NCI-H2081 treated with DMSO at 0.1 percent for 48 hours (cell line): ENCODE results near the gene MAP4K5.

ENCODE experiments used
- DNase-seq: peaks from one replicate; lab custom pipeline; 2025; lab: John Stamatoyannopoulos, UW

Gene MAP4K5

GRCh38 chr14:50476134-50476533 is 56.2 kb downstream of the MAP4K5 start:
- DNase-seq = no peak

- no peak for DNase-seq
Observed at GRCh38 chr14:50475460-50475859, 56.9 kb downstream of the MAP4K5 start.

- no peak for DNase-seq
Observed at GRCh38 chr14:50471838-50472465, 60.4 kb downstream of the MAP4K5 start.

- no peak for DNase-seq
Observed at GRCh38 chr14:50469982-50470381, 62.4 kb downstream of the MAP4K5 start.

- DNase-seq = no peak
Observed at GRCh38 chr14:50462111-50462510, 70.3 kb downstream of the MAP4K5 start.

- no peak for DNase-seq
Observed at GRCh38 chr14:50453869-50454268, 78.5 kb downstream of the MAP4K5 start.

- DNase-seq = no peak
Observed at GRCh38 chr14:50452979-50453705, 79.2 kb downstream of the MAP4K5 start.

- no peak for DNase-seq
Observed at GRCh38 chr14:50452296-50452695, 80.1 kb downstream of the MAP4K5 start.

GRCh38 chr14:50451854-50452253 is 80.5 kb downstream of the MAP4K5 start:
- no peak for DNase-seq

GRCh38 chr14:50447461-50447860 is 84.9 kb downstream of the MAP4K5 start:
- no peak for DNase-seq

GRCh38 chr14:50434528-50434927 is 97.8 kb downstream of the MAP4K5 start:
- DNase-seq = no peak

- no peak for DNase-seq
Observed at GRCh38 chr14:50432131-50432530, 100.2 kb downstream of the MAP4K5 start.

- DNase-seq = no peak
Observed at GRCh38 chr14:50425816-50426215, 106.6 kb downstream of the MAP4K5 start.

- no peak for DNase-seq
Observed at GRCh38 chr14:50425105-50425504, 107.3 kb downstream of the MAP4K5 start.

GRCh38 chr14:50423529-50423928 is 108.8 kb downstream of the MAP4K5 start:
- DNase-seq = no peak

GRCh38 chr14:50421499-50421898 is 110.9 kb downstream of the MAP4K5 start:
- no peak for DNase-seq

- DNase-seq = no peak
Observed at GRCh38 chr14:50417853-50418252, 114.5 kb downstream of the MAP4K5 start.

- DNase-seq = no peak
Observed at GRCh38 chr14:50410921-50411320, 121.4 kb downstream of the MAP4K5 start.

- no peak for DNase-seq
Observed at GRCh38 chr14:50410071-50410470, 122.3 kb downstream of the MAP4K5 start.

- no peak for DNase-seq
Observed at GRCh38 chr14:50407111-50407812, 125.1 kb downstream of the MAP4K5 start.

- DNase-seq = no peak
Observed at GRCh38 chr14:50403419-50403818, 128.9 kb downstream of the MAP4K5 start.

- DNase-seq = no peak
Observed at GRCh38 chr14:50402965-50403364, 129.4 kb downstream of the MAP4K5 start.

GRCh38 chr14:50400461-50400860 is 131.9 kb downstream of the MAP4K5 start:
- no peak for DNase-seq
